ENCODE results near the gene SLC17A1.
A peak's percentile ranks its signal among the peaks of the same experiment; 100 is the strongest.

SLC17A1 gene

DNA sequence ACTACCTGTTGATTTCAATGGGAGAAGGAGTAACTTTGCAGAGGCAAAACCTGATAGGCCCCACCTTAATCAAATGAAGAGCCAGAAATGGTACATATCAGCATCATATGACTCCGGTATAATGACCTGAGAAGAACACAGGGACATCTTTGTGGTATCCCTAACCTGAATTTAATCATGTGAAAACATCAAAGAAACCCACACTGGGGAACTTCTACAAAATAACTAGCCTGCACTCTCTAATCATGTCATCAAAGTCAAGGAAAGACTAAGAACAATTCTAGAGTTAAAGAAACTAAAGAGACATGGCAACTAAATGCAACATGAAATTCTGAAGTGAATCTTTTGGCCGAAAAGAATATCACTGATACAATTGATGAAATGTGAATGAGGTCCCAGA lies 42.4 kb downstream of the SLC17A1 start:
- Histone ChIP-seq H2BK12ac (ENCODE audit: low read length in 2 of 2) (no peak overlapping the region), H3K14ac (ENCODE audit: low read length in 2 of 2) (no peak overlapping the region), H2BK120ac (ENCODE audit: low read depth, low read length) (no peak overlapping the region), H2AFZ (ENCODE audit: low read depth, low read length) (no peak overlapping the region), H4K8ac (ENCODE audit: low read length) (no peak overlapping the region), H3K36me3 (ENCODE audit: control insufficient read depth in 1 of 2, insufficient read depth in 2 of 2, low read depth in 1 of 2, low read length in 2 of 2) (no peaks in the 10 kb centered on the region), H3K79me1 (replicated peaks; ENCODE audit: low read length, poor library complexity, severe bottlenecking) (no peaks in the 10 kb centered on the region), H3K4me1 (ENCODE audit: control insufficient read depth, insufficient read depth, low read depth, low read length) (no peaks in the 10 kb centered on the region), H2BK15ac (ENCODE audit: low read depth, poor library complexity, severe bottlenecking) (no peak overlapping the region), H3K4ac (ENCODE audit: low read depth in 1 of 2, low read length in 2 of 2) (no peak overlapping the region), H2AK5ac (ENCODE audit: low read length, severe bottlenecking) (no peak overlapping the region), H3K9me3 (ENCODE audit: control insufficient read depth, low read length) (no peaks in the 10 kb centered on the region), H3K4me2 (ENCODE audit: low read length, poor library complexity, severe bottlenecking) (no peak overlapping the region), H3K27me3 (ENCODE audit: control insufficient read depth in 1 of 2, insufficient read depth in 1 of 2, low read length in 2 of 2) (no peaks in the 10 kb centered on the region), H3K27ac (ENCODE audit: low read length, poor library complexity, severe bottlenecking) (no peak overlapping the region), H2BK5ac (ENCODE audit: low read depth, low read length, poor library complexity, severe bottlenecking) (peak overlapping the region; percentile 24), H3K23ac (ENCODE audit: low read length in 2 of 2) (no peak overlapping the region), H4K91ac (ENCODE audit: low read length) (no peak overlapping the region), H3K4me3 (ENCODE audit: insufficient read depth in 1 of 2, low read depth in 1 of 2, low read length in 2 of 2) (no peak overlapping the region), H3K18ac (ENCODE audit: low read depth in 1 of 2, low read length in 2 of 2) (no peak overlapping the region), H3K9ac (ENCODE audit: low read length) (no peak overlapping the region)
- 86% methylated on average over 2 of the region's 2 CpGs for WGBS
- DNase-seq: no peak

DNA sequence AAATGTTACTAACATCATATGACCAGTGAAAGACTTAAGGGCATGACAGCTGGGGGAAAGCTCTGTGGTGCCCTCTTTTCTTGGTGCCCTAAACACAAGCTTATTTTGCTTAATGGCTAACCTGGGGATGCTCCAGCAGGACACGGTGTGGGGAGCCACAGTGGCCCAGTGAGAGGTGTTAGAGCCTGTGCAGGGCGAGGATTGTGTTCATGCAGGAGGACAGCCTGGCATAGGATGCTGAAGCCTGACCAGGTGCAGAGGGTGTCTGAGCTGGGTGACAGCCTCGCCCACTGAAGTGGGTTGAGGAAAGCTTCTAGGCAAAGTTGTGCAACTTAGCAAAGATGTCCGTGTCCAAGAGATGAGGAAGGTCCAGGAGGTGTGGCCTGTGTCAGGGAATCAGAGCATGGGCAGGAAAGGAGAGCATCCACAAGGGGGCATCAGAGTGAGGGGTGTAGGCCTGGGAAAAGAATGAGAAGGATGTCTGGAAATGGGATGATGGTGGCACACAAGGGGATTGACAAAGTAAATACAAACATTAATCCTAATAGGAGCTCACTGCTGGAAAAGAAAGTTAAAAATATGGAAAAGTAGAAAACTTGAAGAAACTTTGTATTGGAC lies 43.4 kb downstream of the SLC17A1 start:
- H2BK12ac ChIP-seq (ENCODE audit: low read length in 2 of 2): no peak overlapping the region
- H3K79me1 ChIP-seq (replicated peaks; ENCODE audit: low read length, poor library complexity, severe bottlenecking): no peaks in the 10 kb centered on the region
- H3K4me1 ChIP-seq (ENCODE audit: control insufficient read depth, insufficient read depth, low read depth, low read length): no peaks in the 10 kb centered on the region
- no peak overlapping the region for H4K91ac ChIP-seq (ENCODE audit: low read length)
- H2AK5ac ChIP-seq (ENCODE audit: low read length, severe bottlenecking): no peak overlapping the region
- H3K4me3 ChIP-seq (ENCODE audit: insufficient read depth in 1 of 2, low read depth in 1 of 2, low read length in 2 of 2): no peak overlapping the region
- H2BK5ac ChIP-seq (ENCODE audit: low read depth, low read length, poor library complexity, severe bottlenecking): no peak overlapping the region
- H3K9me3 ChIP-seq (ENCODE audit: control insufficient read depth, low read length): no peaks in the 10 kb centered on the region
- no peaks in the 10 kb centered on the region for H3K36me3 ChIP-seq (ENCODE audit: control insufficient read depth in 1 of 2, insufficient read depth in 2 of 2, low read depth in 1 of 2, low read length in 2 of 2)
- H4K8ac ChIP-seq (ENCODE audit: low read length): no peak overlapping the region
- no peak overlapping the region for H2BK120ac ChIP-seq (ENCODE audit: low read depth, low read length)
- H2BK15ac ChIP-seq (ENCODE audit: low read depth, poor library complexity, severe bottlenecking): no peak overlapping the region
- H3K23ac ChIP-seq (ENCODE audit: low read length in 2 of 2): no peak overlapping the region
- H2AFZ ChIP-seq (ENCODE audit: low read depth, low read length): no peak overlapping the region
- DNase-seq: peak; percentile 59
- no peaks in the 10 kb centered on the region for H3K27me3 ChIP-seq (ENCODE audit: control insufficient read depth in 1 of 2, insufficient read depth in 1 of 2, low read length in 2 of 2)
- no peak overlapping the region for H3K4ac ChIP-seq (ENCODE audit: low read depth in 1 of 2, low read length in 2 of 2)
- no peak overlapping the region for H3K9ac ChIP-seq (ENCODE audit: low read length)
- no peak overlapping the region for H3K18ac ChIP-seq (ENCODE audit: low read depth in 1 of 2, low read length in 2 of 2)
- 66% methylated on average over 4 of the region's 4 CpGs for WGBS
- no peak overlapping the region for H3K27ac ChIP-seq (ENCODE audit: low read length, poor library complexity, severe bottlenecking)
- no peak overlapping the region for H3K4me2 ChIP-seq (ENCODE audit: low read length, poor library complexity, severe bottlenecking)
- no peak overlapping the region for H3K14ac ChIP-seq (ENCODE audit: low read length in 2 of 2)

DNA sequence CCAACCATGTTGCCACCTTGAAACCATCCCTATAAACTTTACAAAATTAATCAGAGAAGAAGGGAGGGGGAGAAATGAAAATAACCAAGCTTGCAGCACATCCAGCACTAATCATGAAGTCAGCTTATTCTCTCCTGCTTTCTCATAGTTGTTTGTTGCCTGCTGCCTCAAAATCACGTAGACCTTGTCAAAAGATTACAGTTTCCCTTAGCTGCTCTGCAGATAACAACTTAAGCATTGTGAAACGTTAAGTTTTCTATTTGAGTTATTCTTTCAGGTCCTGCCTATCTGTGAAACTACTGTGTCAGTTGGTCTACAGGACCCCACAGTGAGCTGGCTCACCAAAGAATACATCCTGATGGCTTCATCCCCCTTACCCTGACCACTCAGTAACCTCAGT lies 44.4 kb downstream of the SLC17A1 start:
- no peak overlapping the region for H3K23ac ChIP-seq (ENCODE audit: low read length in 2 of 2)
- no peaks in the 10 kb centered on the region for H3K9me3 ChIP-seq (ENCODE audit: control insufficient read depth, low read length)
- no peak overlapping the region for H2BK12ac ChIP-seq (ENCODE audit: low read length in 2 of 2)
- no peak overlapping the region for H3K9ac ChIP-seq (ENCODE audit: low read length)
- no peak overlapping the region for H2AK5ac ChIP-seq (ENCODE audit: low read length, severe bottlenecking)
- H3K4me3 ChIP-seq (ENCODE audit: insufficient read depth in 1 of 2, low read depth in 1 of 2, low read length in 2 of 2): no peak overlapping the region
- no peak overlapping the region for H3K4ac ChIP-seq (ENCODE audit: low read depth in 1 of 2, low read length in 2 of 2)
- no peak overlapping the region for H4K91ac ChIP-seq (ENCODE audit: low read length)
- H3K79me1 ChIP-seq (replicated peaks; ENCODE audit: low read length, poor library complexity, severe bottlenecking): no peaks in the 10 kb centered on the region
- no peak overlapping the region for H3K4me2 ChIP-seq (ENCODE audit: low read length, poor library complexity, severe bottlenecking)
- no peak overlapping the region for H2AFZ ChIP-seq (ENCODE audit: low read depth, low read length)
- H3K36me3 ChIP-seq (ENCODE audit: control insufficient read depth in 1 of 2, insufficient read depth in 2 of 2, low read depth in 1 of 2, low read length in 2 of 2): no peaks in the 10 kb centered on the region
- no peak overlapping the region for H3K18ac ChIP-seq (ENCODE audit: low read depth in 1 of 2, low read length in 2 of 2)
- no peaks in the 10 kb centered on the region for H3K4me1 ChIP-seq (ENCODE audit: control insufficient read depth, insufficient read depth, low read depth, low read length)
- 73% methylated on average over 2 of the region's 2 CpGs for WGBS
- H2BK120ac ChIP-seq (ENCODE audit: low read depth, low read length): no peak overlapping the region
- H3K14ac ChIP-seq (ENCODE audit: low read length in 2 of 2): no peak overlapping the region
- H2BK15ac ChIP-seq (ENCODE audit: low read depth, poor library complexity, severe bottlenecking): no peak overlapping the region
- no peak overlapping the region for H2BK5ac ChIP-seq (ENCODE audit: low read depth, low read length, poor library complexity, severe bottlenecking)
- H3K27me3 ChIP-seq (ENCODE audit: control insufficient read depth in 1 of 2, insufficient read depth in 1 of 2, low read length in 2 of 2): no peaks in the 10 kb centered on the region
- no peak overlapping the region for H3K27ac ChIP-seq (ENCODE audit: low read length, poor library complexity, severe bottlenecking)
- no peak overlapping the region for H4K8ac ChIP-seq (ENCODE audit: low read length)
- no peak for DNase-seq

DNA sequence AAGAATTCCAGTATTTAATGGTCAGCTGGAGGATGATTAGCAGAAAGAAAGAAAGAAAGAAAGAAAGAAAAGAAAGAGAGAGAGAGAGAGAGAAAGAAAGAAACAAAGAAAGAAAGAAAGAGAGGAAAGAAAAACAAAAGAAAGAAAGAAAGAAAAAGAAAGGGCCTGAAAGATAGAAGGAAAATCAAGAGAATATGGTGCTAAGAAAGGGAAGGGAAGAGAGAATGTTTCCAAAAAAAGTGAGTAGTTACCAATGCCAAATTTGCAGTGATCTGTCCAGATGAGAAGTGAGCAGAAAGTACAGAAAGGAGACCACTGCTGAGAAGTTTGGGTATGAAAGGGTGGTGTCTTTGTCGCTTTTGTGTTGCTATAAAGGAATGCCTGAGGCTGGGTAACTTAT lies 50.7 kb downstream of the SLC17A1 start:
- Histone ChIP-seq H3K14ac (ENCODE audit: low read length in 2 of 2) (no peak overlapping the region), H3K23ac (ENCODE audit: low read length in 2 of 2) (no peak overlapping the region), H3K79me1 (replicated peaks; ENCODE audit: low read length, poor library complexity, severe bottlenecking) (no peaks in the 10 kb centered on the region), H2AFZ (ENCODE audit: low read depth, low read length) (no peak overlapping the region), H2AK5ac (ENCODE audit: low read length, severe bottlenecking) (no peak overlapping the region), H2BK5ac (ENCODE audit: low read depth, low read length, poor library complexity, severe bottlenecking) (no peak overlapping the region), H2BK120ac (ENCODE audit: low read depth, low read length) (no peak overlapping the region), H4K8ac (ENCODE audit: low read length) (no peak overlapping the region), H2BK15ac (ENCODE audit: low read depth, poor library complexity, severe bottlenecking) (no peak overlapping the region), H3K4me2 (ENCODE audit: low read length, poor library complexity, severe bottlenecking) (no peak overlapping the region), H3K9me3 (ENCODE audit: control insufficient read depth, low read length) (no peaks in the 10 kb centered on the region), H3K18ac (ENCODE audit: low read depth in 1 of 2, low read length in 2 of 2) (no peak overlapping the region), H3K4ac (ENCODE audit: low read depth in 1 of 2, low read length in 2 of 2) (no peak overlapping the region), H3K9ac (ENCODE audit: low read length) (no peak overlapping the region), H3K27me3 (ENCODE audit: control insufficient read depth in 1 of 2, insufficient read depth in 1 of 2, low read length in 2 of 2) (peaks cover 0 to 37% of the 10 kb centered on the region in 2 experiments), H3K4me3 (ENCODE audit: insufficient read depth in 1 of 2, low read depth in 1 of 2, low read length in 2 of 2) (no peak overlapping the region), H2BK12ac (ENCODE audit: low read length in 2 of 2) (no peak overlapping the region), H3K27ac (ENCODE audit: low read length, poor library complexity, severe bottlenecking) (no peak overlapping the region), H4K91ac (ENCODE audit: low read length) (no peak overlapping the region), H3K36me3 (ENCODE audit: control insufficient read depth in 1 of 2, insufficient read depth in 2 of 2, low read depth in 1 of 2, low read length in 2 of 2) (no peaks in the 10 kb centered on the region), H3K4me1 (ENCODE audit: control insufficient read depth, insufficient read depth, low read depth, low read length) (no peaks in the 10 kb centered on the region)
- 85% methylated on average over 1 of the region's 1 CpG for WGBS
- no peak for DNase-seq

All from mesenchymal stem cell (in vitro differentiated cells and primary cell).